ENCODE measurements around the gene KIAA1586. TPM values are rescaled to one million over a fixed set of nuclear protein-coding genes. Genes with fewer than 3 reads are reported as not detected.

The KIAA1586 gene
- total RNA-seq, 1 experiment from 2014 or later = 6.0 TPM

GRCh38 chr6:57024775-57025174, 21.7 kb upstream of the KIAA1586 start:
- CTCF ChIA-PET = no interaction called here

GRCh38 chr6:57026001-57026400, 20.5 kb upstream of the KIAA1586 start:
- no peaks in the 10 kb centered on the region for H3K9me2 ChIP-seq (replicated peaks; ENCODE audit: low read length)
- ChIA-PET CTCF (no interaction called here), POLR2A (ENCODE audit: unreplicated experiment) (no interaction called here)
- DNase-seq (no peak), ATAC-seq (no peak)
- H3K27ac ChIP-seq (ENCODE audit: low read length) = no peak overlapping the region
- intact Hi-C loops (cut with micrococcal nuclease) = loop anchor here (10.0 kb wide), 1 partner anchor 289 kb away; the partner anchor contains the start of gene PRIM2
- BruUV-seq (replicated peaks) = no TSS peak
- peaks cover 17% of the 10 kb centered on the region for H3K9me3 ChIP-seq (ENCODE audit: low read length)
- H3K4me2 ChIP-seq (ENCODE audit: low read length) = no peak overlapping the region
- no peak overlapping the region for H2AFZ ChIP-seq (ENCODE audit: low read length)
- H3K9ac ChIP-seq (ENCODE audit: low read length) = no peak overlapping the region
- no peaks in the 10 kb centered on the region for H3F3A ChIP-seq (ENCODE audit: low read length, unreplicated experiment)
- no peaks in the 10 kb centered on the region for H3K36me3 ChIP-seq (ENCODE audit: low read depth, low read length)
- no peaks in the 10 kb centered on the region for H3K27me3 ChIP-seq (ENCODE audit: low read length)
- TF ChIP-seq CTCF (conservative IDR thresholded peaks at IDR 0.05; ENCODE audit: low read depth, low read length) (no peak), EZH2phosphoT487 (IDR thresholded peaks at IDR 0.05; ENCODE audit: borderline replicate concordance, low read length) (no peak), EZH2 (IDR thresholded peaks at IDR 0.05; ENCODE audit: low read length, unreplicated experiment) (no peak)
- H4K20me1 ChIP-seq (ENCODE audit: low read length) = no peaks in the 10 kb centered on the region
- peaks cover 29% of the 10 kb centered on the region for H3K4me1 ChIP-seq (ENCODE audit: insufficient read depth, low read length)
- no peak overlapping the region for H3K4me3 ChIP-seq (ENCODE audit: low read length)
- no peaks in the 10 kb centered on the region for H3K79me2 ChIP-seq (ENCODE audit: low read length)

More at GRCh38 chr6:57024775-57025174, 21.7 kb upstream of the KIAA1586 start:
- no peak overlapping the region for H3K4me3 ChIP-seq (ENCODE audit: low read length)
- no peaks in the 10 kb centered on the region for H3F3A ChIP-seq (ENCODE audit: low read length, unreplicated experiment)
- H3K9me2 ChIP-seq (replicated peaks; ENCODE audit: low read length) = no peaks in the 10 kb centered on the region
- H3K9me3 ChIP-seq (ENCODE audit: low read length) = peaks cover 17% of the 10 kb centered on the region
- intact Hi-C loops (cut with micrococcal nuclease) = loop anchor here (10.0 kb wide), 1 partner anchor 290 kb away; the partner anchor contains the start of gene PRIM2
- no peak overlapping the region for H2AFZ ChIP-seq (ENCODE audit: low read length)
- H3K79me2 ChIP-seq (ENCODE audit: low read length) = no peaks in the 10 kb centered on the region
- BruUV-seq (replicated peaks) = no TSS peak
- DNase-seq (no peak), ATAC-seq (no peak)
- H3K36me3 ChIP-seq (ENCODE audit: low read depth, low read length) = no peaks in the 10 kb centered on the region
- H3K27me3 ChIP-seq (ENCODE audit: low read length) = no peaks in the 10 kb centered on the region
- H4K20me1 ChIP-seq (ENCODE audit: low read length) = no peaks in the 10 kb centered on the region
- peaks cover 29% of the 10 kb centered on the region for H3K4me1 ChIP-seq (ENCODE audit: insufficient read depth, low read length)
- no peak overlapping the region for H3K9ac ChIP-seq (ENCODE audit: low read length)
- TF ChIP-seq EZH2phosphoT487 (IDR thresholded peaks at IDR 0.05; ENCODE audit: borderline replicate concordance, low read length) (no peak), EZH2 (IDR thresholded peaks at IDR 0.05; ENCODE audit: low read length, unreplicated experiment) (no peak), CTCF (conservative IDR thresholded peaks at IDR 0.05; ENCODE audit: low read depth, low read length) (no peak)
- POLR2A ChIA-PET (ENCODE audit: unreplicated experiment) = no interaction called here
- no peak overlapping the region for H3K27ac ChIP-seq (ENCODE audit: low read length)
- H3K4me2 ChIP-seq (ENCODE audit: low read length) = no peak overlapping the region

- DNase-seq (peak; percentile 49), ATAC-seq (peak; percentile 99)
- no peaks in the 10 kb centered on the region for H3K27me3 ChIP-seq (ENCODE audit: low read length)
- no peak overlapping the region for H3K27ac ChIP-seq (ENCODE audit: low read length)
- H3K9ac ChIP-seq (ENCODE audit: low read length) = no peak overlapping the region
- H3K4me3 ChIP-seq (ENCODE audit: low read length) = no peak overlapping the region
- H3K36me3 ChIP-seq (ENCODE audit: low read depth, low read length) = no peaks in the 10 kb centered on the region
- intact Hi-C loops (cut with micrococcal nuclease) = loop anchor here (10.0 kb wide), 1 partner anchor 288 kb away; the partner anchor contains the start of gene PRIM2
- peaks cover 17% of the 10 kb centered on the region for H3K9me3 ChIP-seq (ENCODE audit: low read length)
- no peaks in the 10 kb centered on the region for H4K20me1 ChIP-seq (ENCODE audit: low read length)
- TF ChIP-seq EZH2phosphoT487 (IDR thresholded peaks at IDR 0.05; ENCODE audit: borderline replicate concordance, low read length) (no peak), EZH2 (IDR thresholded peaks at IDR 0.05; ENCODE audit: low read length, unreplicated experiment) (no peak), CTCF (conservative IDR thresholded peaks at IDR 0.05; ENCODE audit: low read depth, low read length) (no peak)
- H2AFZ ChIP-seq (ENCODE audit: low read length) = no peak overlapping the region
- POLR2A ChIA-PET (ENCODE audit: unreplicated experiment) = no interaction called here
- BruUV-seq (replicated peaks) = no TSS peak
- H3K4me1 ChIP-seq (ENCODE audit: insufficient read depth, low read length) = peaks cover 29% of the 10 kb centered on the region
- no peaks in the 10 kb centered on the region for H3F3A ChIP-seq (ENCODE audit: low read length, unreplicated experiment)
- no peaks in the 10 kb centered on the region for H3K79me2 ChIP-seq (ENCODE audit: low read length)
- no peak overlapping the region for H3K4me2 ChIP-seq (ENCODE audit: low read length)
- CTCF ChIA-PET = interaction anchor here (0.9 to 1.0 kb wide), 3 partner anchors 72 to 125 kb away, joined by 3 read pairs; partner anchors contain the start of gene BEND6
- no peaks in the 10 kb centered on the region for H3K9me2 ChIP-seq (replicated peaks; ENCODE audit: low read length)
These were observed 19.2 kb upstream of the KIAA1586 start for GRCh38 chr6:57027301-57027700.
